Panc1 (cell line): ENCODE results near the gene TMEM100. TPM values are rescaled to one million over a fixed set of nuclear protein-coding genes. Genes with fewer than 3 reads are reported as not detected.

ENCODE experiments used
- ATAC-seq: fragments of 200-7000 bp; cut with Tn5 transposase; 2 replicates; pipeline ENCODE4 v1.9.1; 2020; ENCODE audit warnings: mild to moderate bottlenecking, moderate library complexity
- BruUV-seq: library from RNA; stranded (reverse); fragments of 400-500 nt; replicated peaks from 2 replicates; lab custom pipeline; 2021; lab: Mats Ljungman, UMichigan
- CTCF ChIA-PET: fragments of 300-600 bp; sonication (Branson Sonifier 250); formaldehyde crosslinking; loops from one replicate; lab custom pipeline; 2022; ENCODE audit warnings: antibody characterized with exemption; lab: Charles Lee
- POLR2A ChIA-PET: fragments of 300-600 bp; sonication (Branson Sonifier 250); formaldehyde crosslinking; loops from one replicate; lab custom pipeline; 2022; ENCODE audit warnings: antibody characterized with exemption; lab: Charles Lee
- DNase-seq: peaks from one replicate; pipeline ENCODE4 v3.0.0-alpha.2; 2010; ENCODE audit warnings: low read depth, low spot score
- H3K27ac ChIP-seq: 2 replicates; pipeline ENCODE4 v1.5.1; 2011; ENCODE audit warnings: mild to moderate bottlenecking, low read length, inconsistent platforms
- H3K27me3 ChIP-seq: fragments of 200-500 bp; sonication (Bioruptor generic); 2 replicates; pipeline ENCODE4 v1.6.0; 2014; ENCODE audit warnings: low read length, inconsistent platforms; ENCODE audit not compliant: control insufficient read depth, insufficient read depth
- H3K36me3 ChIP-seq: fragments of 200-500 bp; sonication (Bioruptor generic); 2 replicates; pipeline ENCODE4 v1.5.1; 2014; ENCODE audit warnings: inconsistent platforms, mild to moderate bottlenecking, low read length, moderate library complexity; ENCODE audit not compliant: control insufficient read depth, insufficient read depth
- H3K4me1 ChIP-seq: 2 replicates; pipeline ENCODE4 v1.5.1; 2011; ENCODE audit warnings: inconsistent platforms, mild to moderate bottlenecking, low read length, moderate library complexity; ENCODE audit not compliant: control insufficient read depth, insufficient read depth
- H3K4me3 ChIP-seq, 2 experiments: 2 replicates each; pipeline ENCODE4 v1.5.1; 2011 to 2012; ENCODE audit warnings: low read depth in 2 of 2, low read length in 2 of 2, mild to moderate bottlenecking in 2 of 2, inconsistent platforms in 1 of 2, moderate library complexity in 1 of 2
- H3K9me3 ChIP-seq: fragments of 200-500 bp; sonication (Bioruptor generic); 2 replicates; pipeline ENCODE4 v1.5.1; 2014; ENCODE audit warnings: low read depth, mild to moderate bottlenecking, inconsistent platforms, low read length, moderate library complexity; ENCODE audit not compliant: control insufficient read depth, insufficient read depth
- POLR2AphosphoS5 ChIP-seq: IDR thresholded peaks from 2 replicates; pipeline ENCODE4 v1.6.1; 2012; ENCODE audit warnings: mild to moderate bottlenecking, low read depth, low read length, moderate library complexity
- SIN3A ChIP-seq: IDR thresholded peaks from 2 replicates; pipeline ENCODE4 v1.6.1; 2012; ENCODE audit warnings: low read depth, mild to moderate bottlenecking, low read length, moderate library complexity, borderline replicate concordance; ENCODE audit not compliant: insufficient read depth
- TCF7L2 ChIP-seq: IDR thresholded peaks from 2 replicates; pipeline ENCODE4 v1.6.1; 2011; ENCODE audit warnings: mild to moderate bottlenecking, low read depth, low read length, inconsistent platforms
- in situ Hi-C: cut with HindIII; loops from 2 replicates; pipeline ENCODE4 v1.10.0; 2016; ENCODE audit warnings: low sequenced_read_pairs, low pct_unique_long_range_greater_than_20kb
- intact Hi-C: fragments of 100-400 bp; cut with micrococcal nuclease; formaldehyde crosslinking; loops from one replicate; pipeline ENCODE4 v1.10.0; 2022; ENCODE audit not compliant: unreplicated experiment
- total RNA-seq: library from RNA; stranded (reverse); gene quantifications from one replicate; pipeline ENCODE4 v1.2.1, GENCODE V29; 2021; ENCODE audit not compliant: unreplicated experiment
- TF ChIP-seq, protein P1 (sequence below): fragments of 450-650 bp; IDR thresholded peaks from 2 replicates; pipeline ENCODE4 v1.5.1; 2017; ENCODE audit warnings: mild to moderate bottlenecking
- TF ChIP-seq, protein P2 (sequence below), 2 experiments: IDR thresholded peaks; 2 replicates each; pipeline ENCODE4 v1.6.1; 2011 to 2012; ENCODE audit warnings: low read depth in 2 of 2, control low read depth in 1 of 2, low read length in 1 of 2, mild to moderate bottlenecking in 1 of 2, moderate library complexity in 1 of 2; ENCODE audit not compliant: insufficient read depth in 1 of 2

Gene TMEM100
- total RNA-seq, 1 experiment from 2014 or later = 0.10 TPM

DNA sequence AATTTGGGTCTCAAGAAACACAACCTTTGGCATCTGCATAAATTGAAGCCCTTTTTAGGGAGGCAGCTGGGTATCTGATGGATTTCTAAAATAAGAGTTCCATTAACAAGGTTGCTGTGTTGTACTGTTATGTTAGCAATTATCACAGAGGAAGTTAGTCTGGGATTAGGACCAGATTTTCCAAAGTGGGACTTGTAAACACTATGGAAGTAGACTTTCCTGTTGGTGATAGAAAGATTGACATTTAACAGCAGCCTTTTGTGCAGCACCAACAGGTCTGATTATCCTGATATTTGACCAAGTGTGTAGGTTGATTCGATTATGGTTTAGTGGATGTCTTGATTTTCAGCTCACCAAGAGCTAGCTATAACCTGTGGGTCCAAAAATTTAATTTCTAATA lies 46.4 kb downstream of the TMEM100 start:
- ATAC-seq (no peak), DNase-seq (no peak)
- TF ChIP-seq, protein P1, sequence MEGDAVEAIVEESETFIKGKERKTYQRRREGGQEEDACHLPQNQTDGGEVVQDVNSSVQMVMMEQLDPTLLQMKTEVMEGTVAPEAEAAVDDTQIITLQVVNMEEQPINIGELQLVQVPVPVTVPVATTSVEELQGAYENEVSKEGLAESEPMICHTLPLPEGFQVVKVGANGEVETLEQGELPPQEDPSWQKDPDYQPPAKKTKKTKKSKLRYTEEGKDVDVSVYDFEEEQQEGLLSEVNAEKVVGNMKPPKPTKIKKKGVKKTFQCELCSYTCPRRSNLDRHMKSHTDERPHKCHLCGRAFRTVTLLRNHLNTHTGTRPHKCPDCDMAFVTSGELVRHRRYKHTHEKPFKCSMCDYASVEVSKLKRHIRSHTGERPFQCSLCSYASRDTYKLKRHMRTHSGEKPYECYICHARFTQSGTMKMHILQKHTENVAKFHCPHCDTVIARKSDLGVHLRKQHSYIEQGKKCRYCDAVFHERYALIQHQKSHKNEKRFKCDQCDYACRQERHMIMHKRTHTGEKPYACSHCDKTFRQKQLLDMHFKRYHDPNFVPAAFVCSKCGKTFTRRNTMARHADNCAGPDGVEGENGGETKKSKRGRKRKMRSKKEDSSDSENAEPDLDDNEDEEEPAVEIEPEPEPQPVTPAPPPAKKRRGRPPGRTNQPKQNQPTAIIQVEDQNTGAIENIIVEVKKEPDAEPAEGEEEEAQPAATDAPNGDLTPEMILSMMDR = no peak
- TF ChIP-seq POLR2AphosphoS5 = no peak
- no peak for TF ChIP-seq TCF7L2
- TF ChIP-seq SIN3A = no peak
- TF ChIP-seq, protein P2, sequence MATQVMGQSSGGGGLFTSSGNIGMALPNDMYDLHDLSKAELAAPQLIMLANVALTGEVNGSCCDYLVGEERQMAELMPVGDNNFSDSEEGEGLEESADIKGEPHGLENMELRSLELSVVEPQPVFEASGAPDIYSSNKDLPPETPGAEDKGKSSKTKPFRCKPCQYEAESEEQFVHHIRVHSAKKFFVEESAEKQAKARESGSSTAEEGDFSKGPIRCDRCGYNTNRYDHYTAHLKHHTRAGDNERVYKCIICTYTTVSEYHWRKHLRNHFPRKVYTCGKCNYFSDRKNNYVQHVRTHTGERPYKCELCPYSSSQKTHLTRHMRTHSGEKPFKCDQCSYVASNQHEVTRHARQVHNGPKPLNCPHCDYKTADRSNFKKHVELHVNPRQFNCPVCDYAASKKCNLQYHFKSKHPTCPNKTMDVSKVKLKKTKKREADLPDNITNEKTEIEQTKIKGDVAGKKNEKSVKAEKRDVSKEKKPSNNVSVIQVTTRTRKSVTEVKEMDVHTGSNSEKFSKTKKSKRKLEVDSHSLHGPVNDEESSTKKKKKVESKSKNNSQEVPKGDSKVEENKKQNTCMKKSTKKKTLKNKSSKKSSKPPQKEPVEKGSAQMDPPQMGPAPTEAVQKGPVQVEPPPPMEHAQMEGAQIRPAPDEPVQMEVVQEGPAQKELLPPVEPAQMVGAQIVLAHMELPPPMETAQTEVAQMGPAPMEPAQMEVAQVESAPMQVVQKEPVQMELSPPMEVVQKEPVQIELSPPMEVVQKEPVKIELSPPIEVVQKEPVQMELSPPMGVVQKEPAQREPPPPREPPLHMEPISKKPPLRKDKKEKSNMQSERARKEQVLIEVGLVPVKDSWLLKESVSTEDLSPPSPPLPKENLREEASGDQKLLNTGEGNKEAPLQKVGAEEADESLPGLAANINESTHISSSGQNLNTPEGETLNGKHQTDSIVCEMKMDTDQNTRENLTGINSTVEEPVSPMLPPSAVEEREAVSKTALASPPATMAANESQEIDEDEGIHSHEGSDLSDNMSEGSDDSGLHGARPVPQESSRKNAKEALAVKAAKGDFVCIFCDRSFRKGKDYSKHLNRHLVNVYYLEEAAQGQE (IDR thresholded peaks at IDR 0.05; ENCODE audit: insufficient read depth in 1 of 2, low read depth in 2 of 2, low read length in 1 of 2) = no peak
- CTCF ChIA-PET = no interaction called here
- Histone ChIP-seq H3K36me3 (no peaks in the 10 kb centered on the region), H3K4me3 (no peak overlapping the region), H3K4me1 (no peaks in the 10 kb centered on the region), H3K27ac (no peak overlapping the region), H3K9me3 (no peaks in the 10 kb centered on the region), H3K27me3 (no peaks in the 10 kb centered on the region; the same call in 1 of the 2 replicates)
- intact Hi-C loops (no loop called here), in situ Hi-C loops (no loop called here)
- POLR2A ChIA-PET = no interaction called here
- no TSS peak for BruUV-seq

DNA sequence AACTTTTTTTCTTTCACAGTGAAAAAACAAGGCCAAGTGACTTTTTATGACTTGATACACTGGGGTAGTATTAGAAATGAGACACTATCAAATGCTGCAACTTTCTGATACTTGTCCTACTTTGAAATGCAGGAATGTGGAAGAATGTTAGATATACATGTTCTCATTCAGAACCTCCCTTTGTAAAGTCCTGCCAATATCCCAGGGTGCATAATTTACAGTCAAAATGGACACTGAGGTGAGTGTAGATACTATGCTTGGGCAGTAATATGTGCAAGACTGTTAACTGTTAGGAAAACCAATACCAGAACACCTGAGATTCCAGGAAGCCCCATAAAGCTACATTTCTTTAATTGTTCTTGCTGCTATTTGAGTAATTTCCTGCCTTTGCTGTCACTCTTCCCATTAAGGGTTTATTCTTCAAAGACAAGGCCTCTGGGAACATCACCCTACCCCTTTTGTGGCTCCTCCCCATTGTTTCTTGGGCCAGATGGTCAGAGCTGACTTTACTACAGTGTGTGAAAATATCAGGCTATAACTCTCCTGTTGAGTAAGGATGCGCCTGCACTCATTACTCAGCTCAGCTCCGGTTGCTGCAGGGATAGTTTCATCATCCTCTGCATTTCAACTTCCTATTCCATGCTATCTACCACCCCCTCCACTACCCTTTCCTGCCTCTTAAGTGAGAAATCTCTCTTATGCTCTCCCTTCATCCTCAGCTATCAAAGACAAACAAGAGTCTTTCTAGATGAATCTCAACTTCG lies 48.7 kb downstream of the TMEM100 start:
- no peak for DNase-seq
- Histone ChIP-seq H3K9me3 (no peaks in the 10 kb centered on the region), H3K4me1 (no peaks in the 10 kb centered on the region), H3K27me3 (no peaks in the 10 kb centered on the region; the same call in 1 of the 2 replicates), H3K27ac (no peak overlapping the region), H3K4me3 (no peak overlapping the region), H3K36me3 (no peaks in the 10 kb centered on the region)
- in situ Hi-C loops (no loop called here), intact Hi-C loops (no loop called here)
- ATAC-seq = no peak
- POLR2A ChIA-PET = no interaction called here
- TF ChIP-seq TCF7L2 (no peak), POLR2AphosphoS5 (no peak), SIN3A (no peak)
- TF ChIP-seq, protein P1 = no peak
- no TSS peak for BruUV-seq
- CTCF ChIA-PET = no interaction called here
